Tibial artery (tissue), 4 donors: ENCODE results near the gene DISC1.

ENCODE experiments used
- DNase-seq, 2 donors: peaks; one replicate each; pipeline ENCODE4 v3.0.0-alpha.2; 2019
- H3K27ac ChIP-seq, 2 donors: fragments of 200-600 bp; sonication (generic) in 1 of 2; 1 replicate in 1 of 2; 2 replicates in 1 of 2; pipeline ENCODE4 v1.5.1; 2018 to 2019; ENCODE audit warnings: mild to moderate bottlenecking in 1 of 2
- H3K27me3 ChIP-seq, 2 donors: fragments of 200-600 bp; sonication (generic) in 1 of 2; one replicate each; pipeline versions ENCODE4 v1.5.1 to v1.6.0; 2016 to 2019
- H3K36me3 ChIP-seq, 3 donors: fragments of 200-600 bp; sonication (generic) in 2 of 3; one replicate each; pipeline ENCODE4 v1.5.1; 2016 to 2019; ENCODE audit warnings: mild to moderate bottlenecking in 2 of 3
- H3K4me1 ChIP-seq, 4 donors: fragments of 200-600 bp; sonication (generic) in 2 of 4; 1 replicate in 3 of 4; 2 replicates in 1 of 4; pipeline ENCODE4 v1.5.1; 2016 to 2019
- H3K4me3 ChIP-seq, 2 donors: fragments of 200-600 bp; sonication (generic) in 1 of 2; 1 replicate in 1 of 2; 2 replicates in 1 of 2; pipeline ENCODE4 v1.5.1; 2018 to 2019; ENCODE audit warnings: mild to moderate bottlenecking in 2 of 2
- H3K9me3 ChIP-seq, 3 donors: fragments of 200-600 bp; sonication (generic) in 1 of 3; one replicate each; pipeline ENCODE4 v1.5.1; 2016 to 2019
- intact Hi-C: fragments of 100-400 bp; cut with DNase I; formaldehyde crosslinking; loops from one replicate; pipeline ENCODE4 v1.15.0; 2023; ENCODE audit warnings: low total_unique reads
- TF ChIP-seq, protein P1 (sequence below), 2 experiments: fragments of 200-600 bp in 1 of 2; fragments of 450-650 bp in 1 of 2; IDR thresholded peaks; one replicate each; pipeline ENCODE4 v1.5.1; 2017 to 2019; ENCODE audit warnings: antibody characterized with exemption in 2 of 2, mild to moderate bottlenecking in 1 of 2, moderate library complexity in 1 of 2

DISC1 gene

DNA sequence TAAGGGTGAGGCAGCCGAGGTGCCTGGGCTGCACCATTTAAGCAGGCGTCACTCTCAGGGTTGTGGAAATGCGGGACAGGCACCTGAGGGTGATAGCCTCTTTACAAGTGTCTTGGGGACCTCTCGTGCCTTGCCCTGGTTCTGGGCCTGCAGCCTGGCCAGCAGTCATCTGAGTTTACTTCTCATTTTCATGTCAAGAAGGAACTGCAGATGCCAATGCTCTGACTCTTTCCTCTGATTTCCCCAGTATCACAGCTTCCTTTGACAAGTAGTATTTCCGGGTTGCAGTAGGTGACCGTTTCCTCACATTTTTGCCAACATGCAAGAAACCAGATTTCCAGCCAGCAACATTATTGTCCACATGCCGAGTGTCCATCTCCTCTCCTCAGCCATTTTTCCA, 286.9 kb downstream of the DISC1 start:
- Histone ChIP-seq H3K9me3 (no peaks in the 10 kb centered on the region), H3K36me3 (no peaks in the 10 kb centered on the region), H3K4me1 (no peaks in the 10 kb centered on the region), H3K27me3 (no peaks in the 10 kb centered on the region), H3K4me3 (no peak overlapping the region), H3K27ac (no peak overlapping the region)
- intact Hi-C loops: no loop called here
- DNase-seq: no peak
- TF ChIP-seq, protein P1, sequence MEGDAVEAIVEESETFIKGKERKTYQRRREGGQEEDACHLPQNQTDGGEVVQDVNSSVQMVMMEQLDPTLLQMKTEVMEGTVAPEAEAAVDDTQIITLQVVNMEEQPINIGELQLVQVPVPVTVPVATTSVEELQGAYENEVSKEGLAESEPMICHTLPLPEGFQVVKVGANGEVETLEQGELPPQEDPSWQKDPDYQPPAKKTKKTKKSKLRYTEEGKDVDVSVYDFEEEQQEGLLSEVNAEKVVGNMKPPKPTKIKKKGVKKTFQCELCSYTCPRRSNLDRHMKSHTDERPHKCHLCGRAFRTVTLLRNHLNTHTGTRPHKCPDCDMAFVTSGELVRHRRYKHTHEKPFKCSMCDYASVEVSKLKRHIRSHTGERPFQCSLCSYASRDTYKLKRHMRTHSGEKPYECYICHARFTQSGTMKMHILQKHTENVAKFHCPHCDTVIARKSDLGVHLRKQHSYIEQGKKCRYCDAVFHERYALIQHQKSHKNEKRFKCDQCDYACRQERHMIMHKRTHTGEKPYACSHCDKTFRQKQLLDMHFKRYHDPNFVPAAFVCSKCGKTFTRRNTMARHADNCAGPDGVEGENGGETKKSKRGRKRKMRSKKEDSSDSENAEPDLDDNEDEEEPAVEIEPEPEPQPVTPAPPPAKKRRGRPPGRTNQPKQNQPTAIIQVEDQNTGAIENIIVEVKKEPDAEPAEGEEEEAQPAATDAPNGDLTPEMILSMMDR (IDR thresholded peaks at IDR 0.05): no peak

DNA sequence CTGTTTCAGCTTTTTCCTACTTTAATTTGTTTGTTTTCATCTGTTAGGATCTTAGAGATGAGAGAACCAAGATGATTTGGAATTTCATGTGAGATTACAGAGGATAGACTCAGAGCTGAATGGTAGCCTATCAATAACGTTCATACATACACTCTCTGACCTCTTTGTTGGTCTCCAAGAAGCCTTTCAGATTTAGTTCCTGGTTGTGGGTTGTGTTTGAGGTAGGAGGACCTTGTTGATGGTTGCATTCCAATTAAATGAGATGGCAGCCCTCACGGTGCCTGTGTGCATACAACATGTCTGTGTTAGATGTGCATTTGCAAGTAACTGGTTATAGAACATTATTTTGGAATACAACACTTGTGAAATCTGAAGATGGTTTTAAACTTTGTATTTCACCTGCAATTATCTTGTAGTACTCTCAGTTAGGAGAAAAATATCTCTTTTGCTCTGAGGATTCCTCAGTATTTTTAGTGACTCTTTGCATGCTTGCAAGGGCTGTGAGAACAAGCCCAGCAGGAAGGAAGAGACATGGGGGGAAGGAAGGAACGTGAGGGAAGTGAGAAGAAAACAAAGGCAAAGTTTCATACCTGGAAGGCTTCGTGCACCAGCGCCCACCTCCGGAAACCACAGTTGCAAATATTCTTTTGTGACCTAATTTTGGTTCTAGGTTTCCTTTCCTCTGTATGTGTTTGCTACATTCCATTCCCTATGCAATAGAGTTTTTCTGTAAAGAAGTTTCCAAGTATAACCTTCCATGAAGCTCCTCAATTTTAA, 291.8 kb downstream of the DISC1 start:
- intact Hi-C loops: no loop called here
- DNase-seq: no peak
- H3K27ac ChIP-seq: no peak overlapping the region
- H3K36me3 ChIP-seq: no peaks in the 10 kb centered on the region
- TF ChIP-seq, protein P1 (IDR thresholded peaks at IDR 0.05): no peak
- no peaks in the 10 kb centered on the region for H3K27me3 ChIP-seq
- no peaks in the 10 kb centered on the region for H3K9me3 ChIP-seq
- H3K4me1 ChIP-seq: peaks cover 0 to 11% (median 4%) of the 10 kb centered on the region in 4 donors
- no peak overlapping the region for H3K4me3 ChIP-seq

DNA sequence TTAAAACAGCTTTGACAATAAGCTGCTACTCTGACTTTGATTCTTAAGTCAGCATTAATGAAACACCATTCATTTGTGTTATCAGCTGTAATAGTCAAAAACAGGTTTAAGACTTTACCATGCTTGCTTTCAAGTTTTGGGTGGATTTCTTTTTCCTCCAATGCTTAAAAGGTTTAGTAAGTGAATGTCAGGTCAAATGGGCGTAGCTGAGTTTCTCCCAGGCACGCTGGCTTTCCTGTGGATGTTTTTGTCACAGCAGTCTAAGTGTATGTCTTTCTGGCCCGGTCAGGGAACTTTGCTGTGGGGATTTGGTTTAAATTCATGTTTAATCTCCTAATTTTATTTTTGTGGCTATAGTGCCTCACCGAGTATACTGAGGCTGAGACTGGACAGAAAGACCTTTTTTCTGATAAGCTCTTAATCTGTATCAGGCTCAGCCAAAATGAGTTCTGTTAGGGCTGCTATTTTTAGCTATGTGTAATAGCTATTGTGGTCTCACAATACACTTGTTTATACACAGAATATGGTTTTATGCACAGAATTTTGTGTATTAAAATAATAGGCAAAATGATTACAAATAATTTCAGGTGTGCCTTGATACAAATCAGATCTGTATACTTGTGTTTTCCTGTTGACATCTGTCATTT, 292.8 kb downstream of the DISC1 start:
- intact Hi-C loops: no loop called here
- no peak overlapping the region for H3K4me3 ChIP-seq
- peaks cover 0 to 11% (median 4%) of the 10 kb centered on the region in 4 donors for H3K4me1 ChIP-seq
- no peak for DNase-seq
- no peak overlapping the region for H3K27ac ChIP-seq
- TF ChIP-seq, protein P1 (IDR thresholded peaks at IDR 0.05): no peak
- no peaks in the 10 kb centered on the region for H3K27me3 ChIP-seq
- no peaks in the 10 kb centered on the region for H3K9me3 ChIP-seq
- H3K36me3 ChIP-seq: no peaks in the 10 kb centered on the region

DNA sequence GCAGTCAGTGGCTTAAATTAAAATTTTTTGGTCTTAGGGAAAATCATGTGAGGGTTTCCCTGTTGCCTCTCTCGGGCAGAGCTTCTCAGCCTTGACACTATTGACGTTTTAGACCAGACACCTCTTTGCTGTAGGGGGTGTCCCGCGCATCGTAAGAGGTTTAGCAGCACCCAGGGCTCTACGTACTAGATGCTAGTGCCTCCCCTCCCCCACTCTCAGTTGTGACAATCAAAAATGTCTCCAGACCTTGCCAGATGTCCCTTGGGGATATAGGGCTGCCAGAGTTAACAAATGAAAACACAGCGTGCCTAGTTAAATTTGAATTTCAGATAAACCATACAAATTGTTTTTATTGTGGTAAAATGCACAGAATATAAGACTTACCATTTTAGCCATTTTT, 293.3 kb downstream of the DISC1 start:
- H3K36me3 ChIP-seq: no peaks in the 10 kb centered on the region
- TF ChIP-seq, protein P1 (IDR thresholded peaks at IDR 0.05): no peak
- H3K27ac ChIP-seq: no peak overlapping the region
- intact Hi-C loops: no loop called here
- no peaks in the 10 kb centered on the region for H3K9me3 ChIP-seq
- DNase-seq: no peak
- H3K4me1 ChIP-seq: peaks cover 0 to 11% (median 4%) of the 10 kb centered on the region in 4 donors
- H3K27me3 ChIP-seq: no peaks in the 10 kb centered on the region
- no peak overlapping the region for H3K4me3 ChIP-seq

DNA sequence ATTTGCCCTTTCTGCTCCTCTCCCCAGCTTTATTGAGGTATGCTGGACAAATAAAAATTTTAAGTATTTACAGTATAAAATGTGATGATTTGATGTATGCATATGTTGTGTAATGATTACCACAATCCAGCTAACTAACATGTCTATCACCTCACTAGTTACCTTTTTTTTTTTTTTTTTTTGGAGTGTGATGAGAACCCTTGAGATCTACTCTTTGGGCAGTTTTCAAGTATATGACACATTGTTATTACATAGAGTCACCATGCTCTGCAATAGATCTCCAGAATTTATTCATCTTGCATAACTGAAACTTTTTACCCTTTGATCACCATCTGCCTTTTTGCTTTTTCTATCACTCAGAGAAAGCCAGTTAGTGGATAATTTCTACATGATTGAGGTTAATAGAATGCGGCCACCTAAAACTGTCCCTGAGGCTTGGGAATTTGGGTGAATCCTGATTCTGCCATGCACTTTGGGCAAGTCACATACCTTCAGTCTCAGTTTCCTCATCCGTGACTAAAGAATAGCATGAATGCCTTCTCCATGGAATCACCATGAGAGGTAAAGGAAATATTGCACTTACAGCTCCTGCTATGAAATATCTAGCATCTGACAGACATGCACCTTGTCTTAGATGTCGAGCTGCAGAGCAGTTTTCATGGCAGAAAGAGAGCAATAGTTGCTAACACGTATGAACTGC, 295.2 kb downstream of the DISC1 start:
- intact Hi-C loops: no loop called here
- H3K27me3 ChIP-seq: no peaks in the 10 kb centered on the region
- peaks cover 0 to 11% (median 4%) of the 10 kb centered on the region in 4 donors for H3K4me1 ChIP-seq
- no peak for DNase-seq
- no peak overlapping the region for H3K4me3 ChIP-seq
- TF ChIP-seq, protein P1 (IDR thresholded peaks at IDR 0.05): no peak
- no peaks in the 10 kb centered on the region for H3K9me3 ChIP-seq
- no peak overlapping the region for H3K27ac ChIP-seq
- H3K36me3 ChIP-seq: no peaks in the 10 kb centered on the region
